TTC549 (cell line): ENCODE measurements around the gene STRIP1.

Experiments
- FAIRE-seq: peaks from 2 replicates; lab custom pipeline; 2012; peaks lifted over from hg19 to GRCh38; lab: Jason Lieb, UNC

Gene STRIP1

GRCh38 chr1:110053552-110054428 lies 19.4 kb downstream of the STRIP1 start:
- no peak for FAIRE-seq

- FAIRE-seq = no peak
Measured at GRCh38 chr1:110055493-110056284, 21.3 kb downstream of the STRIP1 start.

- FAIRE-seq = no peak
Measured at GRCh38 chr1:110056285-110056683, 21.9 kb downstream of the STRIP1 start.

GRCh38 chr1:110056776-110057175 lies 22.4 kb downstream of the STRIP1 start:
- FAIRE-seq = no peak

GRCh38 chr1:110057963-110058518 lies 23.6 kb downstream of the STRIP1 start:
- FAIRE-seq = no peak

- FAIRE-seq = no peak
Measured at GRCh38 chr1:110058591-110058990, 24.2 kb downstream of the STRIP1 start.

- no peak for FAIRE-seq
Measured at GRCh38 chr1:110059133-110059863, 24.9 kb downstream of the STRIP1 start.

- no peak for FAIRE-seq
Measured at GRCh38 chr1:110060034-110060661, 25.7 kb downstream of the STRIP1 start.

GRCh38 chr1:110060662-110061060 lies 26.2 kb downstream of the STRIP1 start:
- no peak for FAIRE-seq

- no peak for FAIRE-seq
Measured at GRCh38 chr1:110061341-110061740, 26.9 kb downstream of the STRIP1 start.

- FAIRE-seq = no peak
Measured at GRCh38 chr1:110062612-110063011, 28.2 kb downstream of the STRIP1 start.

GRCh38 chr1:110063781-110064180 lies 29.4 kb downstream of the STRIP1 start:
- FAIRE-seq = no peak

GRCh38 chr1:110064576-110065337 lies 30.3 kb downstream of the STRIP1 start:
- no peak for FAIRE-seq

GRCh38 chr1:110065841-110066240 lies 31.4 kb downstream of the STRIP1 start:
- FAIRE-seq = no peak

GRCh38 chr1:110067479-110067892 lies 33.1 kb downstream of the STRIP1 start:
- FAIRE-seq = no peak

GRCh38 chr1:110067893-110068645 lies 33.6 kb downstream of the STRIP1 start:
- FAIRE-seq = no peak

- FAIRE-seq = no peak
Measured at GRCh38 chr1:110068646-110069403, 34.4 kb downstream of the STRIP1 start.

GRCh38 chr1:110069404-110070281 lies 35.2 kb downstream of the STRIP1 start:
- no peak for FAIRE-seq

GRCh38 chr1:110070282-110070669 lies 35.9 kb downstream of the STRIP1 start:
- FAIRE-seq = no peak
